ENCODE results near the gene TMEM141.
"Not testable (repeated sequence)": the region's sequence is repeated elsewhere in the genome, so short reads cannot be mapped to it uniquely, and the experiment has no call there.

Gene TMEM141

GRCh38 chr9:136820971-136821825, 30.1 kb downstream of the TMEM141 start:
- no peak for DNase-seq

- no peak for DNase-seq
Observed at GRCh38 chr9:136821826-136822544, 30.8 kb downstream of the TMEM141 start.

GRCh38 chr9:136823136-136824046, 32.2 kb downstream of the TMEM141 start:
- peak; percentile 83 for DNase-seq

- DNase-seq = no peak
Observed at GRCh38 chr9:136824496-136825225, 33.5 kb downstream of the TMEM141 start.

GRCh38 chr9:136825295-136826187, 34.4 kb downstream of the TMEM141 start:
- DNase-seq = no peak

GRCh38 chr9:136826188-136826541, 35.0 kb downstream of the TMEM141 start:
- no peak for DNase-seq

GRCh38 chr9:136826703-136827582, 35.8 kb downstream of the TMEM141 start:
- DNase-seq = no peak

- DNase-seq = no peak
Observed at GRCh38 chr9:136827794-136828473, 36.8 kb downstream of the TMEM141 start.

GRCh38 chr9:136828474-136829140, 37.5 kb downstream of the TMEM141 start:
- DNase-seq = no peak

GRCh38 chr9:136829412-136829811, 38.3 kb downstream of the TMEM141 start:
- no peak for DNase-seq

- DNase-seq = no peak
Observed at GRCh38 chr9:136829981-136830885, 39.1 kb downstream of the TMEM141 start.

GRCh38 chr9:136831002-136831719, 40.0 kb downstream of the TMEM141 start:
- DNase-seq = no peak

- DNase-seq = no peak
Observed at GRCh38 chr9:136831720-136832104, 40.6 kb downstream of the TMEM141 start.

- DNase-seq = no peak
Observed at GRCh38 chr9:136832581-136832980, 41.4 kb downstream of the TMEM141 start.

GRCh38 chr9:136833381-136834048, 42.4 kb downstream of the TMEM141 start:
- not testable (repeated sequence) for DNase-seq

GRCh38 chr9:136835162-136835931, 44.2 kb downstream of the TMEM141 start:
- DNase-seq = no peak
